AG04450 (cell line): ENCODE measurements around the gene HIVEP2. TPM values are rescaled to one million over a fixed set of nuclear protein-coding genes. Genes with fewer than 3 reads are reported as not detected.

Experiments
- CTCF ChIA-PET: fragments of 300-600, 350-600 bp; formaldehyde crosslinking; extraction: SDS; loops from one replicate; lab custom pipeline; 2022; ENCODE audit warnings: antibody characterized with exemption, inconsistent platforms; lab: Charles Lee
- POLR2A ChIA-PET: fragments of 350-600 bp; formaldehyde crosslinking; extraction: SDS; loops from one replicate; lab custom pipeline; 2021; ENCODE audit warnings: antibody characterized with exemption, inconsistent platforms; lab: Yijun Ruan, JAX
- DNase-seq: peaks from one replicate; pipeline ENCODE4 v3.0.0-alpha.2; 2011; ENCODE audit warnings: low read depth, low spot score
- H3K27ac ChIP-seq: one replicate; pipeline ENCODE4 v1.5.1; 2012; ENCODE audit warnings: low read depth, low read length, control low read depth
- H3K27me3 ChIP-seq: one replicate; pipeline ENCODE4 v1.6.0; 2012; ENCODE audit warnings: low read length; ENCODE audit not compliant: control insufficient read depth, insufficient read depth
- H3K4me3 ChIP-seq: 2 replicates; pipeline ENCODE4 v1.5.1; 2011; ENCODE audit warnings: mild to moderate bottlenecking, low read depth, low read length, control low read depth
- H3K9me3 ChIP-seq: 2 replicates; pipeline ENCODE4 v1.5.1; 2012; ENCODE audit warnings: low read length; ENCODE audit not compliant: control insufficient read depth, insufficient read depth
- CTCF ChIP-seq: IDR thresholded peaks from 2 replicates; pipeline ENCODE4 v1.5.1; 2011; ENCODE audit warnings: low read depth, low read length, control low read depth, inconsistent platforms
- polyA plus RNA-seq: library from polyadenylated mRNA; depleted of rRNA; stranded (reverse); fragments of >200 nt; gene quantifications from 2 replicates; pipeline ENCODE4 v1.2.3, GENCODE V29; 2011

The HIVEP2 gene
- polyA plus RNA-seq, 1 experiment: 4.9 TPM

DNA sequence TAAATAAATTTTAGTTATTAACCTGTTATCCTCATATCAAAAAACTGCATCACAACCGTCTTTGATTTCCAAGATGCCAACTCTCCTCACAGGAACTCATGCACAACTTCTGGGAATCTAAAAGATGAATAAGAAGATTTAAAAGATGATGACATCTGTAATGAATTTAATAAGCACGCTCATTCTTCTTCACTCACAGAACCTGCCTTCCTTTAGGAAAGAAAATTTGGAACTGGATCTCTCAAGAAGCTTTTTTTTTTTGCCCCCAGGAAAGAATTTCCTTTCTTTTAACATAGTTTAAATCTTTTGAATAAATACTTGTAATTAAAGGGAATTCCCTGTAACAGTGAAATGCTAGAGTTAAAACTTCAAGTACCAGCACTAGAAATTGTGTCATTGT is 161.5 kb downstream of the HIVEP2 start:
- Histone ChIP-seq H3K4me3 (no peak overlapping the region), H3K9me3 (no peaks in the 10 kb centered on the region), H3K27ac (no peak overlapping the region), H3K27me3 (no peaks in the 10 kb centered on the region)
- no peak for DNase-seq
- ChIA-PET POLR2A (no interaction called here), CTCF (interaction anchor here (0.6 kb wide), 1 partner anchor 1153 kb away, joined by 3 read pairs; no protein-coding TSS in a partner anchor)
- TF ChIP-seq CTCF: no peak

DNA sequence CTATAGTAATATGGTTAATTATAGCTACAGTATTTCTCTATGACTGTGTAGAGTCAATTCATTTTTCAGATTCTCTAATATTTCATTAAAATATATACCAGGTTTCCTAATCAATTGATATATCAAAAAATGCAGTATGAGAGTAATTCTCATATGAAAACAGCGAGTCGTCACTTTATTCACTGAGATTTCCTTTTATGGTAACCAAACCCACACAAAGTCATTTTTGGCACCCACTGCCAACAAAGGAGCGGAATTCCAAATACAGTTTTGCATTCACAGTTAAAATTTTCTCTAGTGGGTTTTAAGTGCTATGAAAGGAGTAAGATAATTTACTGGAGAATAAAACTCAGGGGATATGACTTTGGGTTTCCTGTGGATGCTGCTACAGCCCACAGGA is 163.8 kb downstream of the HIVEP2 start:
- TF ChIP-seq CTCF: no peak
- Histone ChIP-seq H3K27me3 (no peaks in the 10 kb centered on the region), H3K9me3 (no peaks in the 10 kb centered on the region), H3K4me3 (no peak overlapping the region), H3K27ac (no peak overlapping the region)
- CTCF ChIA-PET: no interaction called here
- DNase-seq: no peak
- POLR2A ChIA-PET: no interaction called here

- ChIA-PET POLR2A (no interaction called here), CTCF (no interaction called here)
Observed at GRCh38 chr6:142773859-142774648, 170.9 kb downstream of the HIVEP2 start.

GRCh38 chr6:142773324-142773723 is 171.7 kb downstream of the HIVEP2 start:
- H3K27ac ChIP-seq: no peak overlapping the region
- no peak overlapping the region for H3K4me3 ChIP-seq
- DNase-seq: no peak
- peaks cover 3% of the 10 kb centered on the region; the same call in 1 of the 2 replicates for H3K9me3 ChIP-seq
- POLR2A ChIA-PET: no interaction called here
- CTCF ChIA-PET: no interaction called here
- no peaks in the 10 kb centered on the region for H3K27me3 ChIP-seq
- TF ChIP-seq CTCF: no peak

More at GRCh38 chr6:142773859-142774648, 170.9 kb downstream of the HIVEP2 start:
- no peak overlapping the region for H3K27ac ChIP-seq
- peaks cover 3% of the 10 kb centered on the region; the same call in 1 of the 2 replicates for H3K9me3 ChIP-seq
- H3K27me3 ChIP-seq: no peaks in the 10 kb centered on the region
- H3K4me3 ChIP-seq: no peak overlapping the region
- DNase-seq: no peak
- TF ChIP-seq CTCF: no peak

DNA sequence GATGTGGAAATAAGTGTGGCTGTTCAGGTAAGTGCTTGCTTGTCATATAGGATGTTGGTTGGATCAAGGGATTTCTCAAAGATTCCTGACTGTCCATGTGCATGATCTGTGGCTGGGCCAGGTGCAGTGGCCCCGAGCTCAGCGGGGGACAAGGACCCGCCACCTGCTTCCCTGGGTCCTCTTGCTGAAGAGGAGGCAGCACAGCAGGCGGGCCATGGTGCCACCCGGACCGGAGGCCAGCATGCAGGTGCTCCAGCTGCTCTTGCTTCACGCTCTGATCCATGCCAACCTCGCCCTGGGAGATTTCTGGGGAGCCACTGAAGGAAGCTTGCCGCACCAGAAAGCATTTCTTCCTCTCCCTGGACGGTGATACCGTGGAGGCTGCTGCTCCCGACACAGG is 173.8 kb downstream of the HIVEP2 start:
- peaks cover 3% of the 10 kb centered on the region; the same call in 1 of the 2 replicates for H3K9me3 ChIP-seq
- POLR2A ChIA-PET: no interaction called here
- DNase-seq: no peak
- no peak overlapping the region for H3K4me3 ChIP-seq
- CTCF ChIA-PET: no interaction called here
- H3K27me3 ChIP-seq: no peaks in the 10 kb centered on the region
- H3K27ac ChIP-seq: no peak overlapping the region
- TF ChIP-seq CTCF: no peak
